ENCODE data around the gene CTNNA1. TPM values are rescaled to one million over a fixed set of nuclear protein-coding genes. Genes with fewer than 3 reads are reported as not detected.

CTNNA1 gene
- total RNA-seq, 2 donors from 2014 or later = 400 to 483 TPM

DNA sequence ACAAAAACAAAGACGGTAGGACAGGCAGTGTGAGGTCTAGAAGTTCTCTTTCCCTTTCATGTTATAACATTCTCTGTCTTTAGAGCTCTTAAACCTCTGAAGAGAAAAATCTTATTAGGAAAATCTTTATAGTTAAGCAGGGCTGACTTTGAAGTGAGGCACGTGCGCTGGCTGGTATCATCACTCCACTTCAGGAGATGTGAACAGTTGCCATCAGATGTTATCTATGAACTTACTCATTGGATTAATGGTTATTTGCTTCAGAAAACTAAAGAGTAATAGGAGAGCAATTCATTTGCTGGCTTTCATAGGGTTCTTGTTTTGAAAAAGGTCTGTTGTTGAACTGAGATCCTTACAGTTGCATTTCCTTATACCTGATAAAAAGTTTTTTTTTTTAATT, 96.2 kb downstream of the CTNNA1 start:
- intact Hi-C loops (cut with DNase I) = no loop called here
- Histone ChIP-seq H3K9me3 (no peaks in the 10 kb centered on the region), H3K27me3 (no peaks in the 10 kb centered on the region), H3K9ac (ENCODE audit: low read depth in 2 of 2, low read length in 2 of 2) (no peak overlapping the region), H3K4me1 (no peaks in the 10 kb centered on the region), H3K27ac (no peak overlapping the region), H3K36me3 (no peaks in the 10 kb centered on the region), H3K4me3 (no peak overlapping the region)
- DNase-seq = no peak
- no peak for TF ChIP-seq CTCF (IDR thresholded peaks at IDR 0.05)

DNA sequence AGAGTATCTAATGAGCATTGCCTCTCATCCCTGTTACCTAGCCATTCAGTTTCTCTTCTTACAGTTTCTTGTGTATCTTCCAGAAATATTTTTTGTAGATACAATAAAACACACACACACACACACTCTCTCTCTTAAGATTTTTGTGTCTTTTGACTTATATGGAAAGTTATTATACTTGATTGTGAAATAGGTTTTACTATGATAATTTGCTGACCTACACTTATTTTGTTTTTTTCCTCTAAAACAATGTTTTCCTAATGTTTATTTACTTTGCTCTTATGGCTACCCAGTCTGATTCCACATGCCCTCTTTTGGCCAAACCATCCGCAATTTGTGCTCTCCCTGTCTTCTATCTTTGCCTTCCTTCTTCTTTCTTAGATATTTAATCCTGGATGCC, 96.7 kb downstream of the CTNNA1 start:
- no peaks in the 10 kb centered on the region for H3K4me1 ChIP-seq
- intact Hi-C loops (cut with DNase I) = no loop called here

DNA sequence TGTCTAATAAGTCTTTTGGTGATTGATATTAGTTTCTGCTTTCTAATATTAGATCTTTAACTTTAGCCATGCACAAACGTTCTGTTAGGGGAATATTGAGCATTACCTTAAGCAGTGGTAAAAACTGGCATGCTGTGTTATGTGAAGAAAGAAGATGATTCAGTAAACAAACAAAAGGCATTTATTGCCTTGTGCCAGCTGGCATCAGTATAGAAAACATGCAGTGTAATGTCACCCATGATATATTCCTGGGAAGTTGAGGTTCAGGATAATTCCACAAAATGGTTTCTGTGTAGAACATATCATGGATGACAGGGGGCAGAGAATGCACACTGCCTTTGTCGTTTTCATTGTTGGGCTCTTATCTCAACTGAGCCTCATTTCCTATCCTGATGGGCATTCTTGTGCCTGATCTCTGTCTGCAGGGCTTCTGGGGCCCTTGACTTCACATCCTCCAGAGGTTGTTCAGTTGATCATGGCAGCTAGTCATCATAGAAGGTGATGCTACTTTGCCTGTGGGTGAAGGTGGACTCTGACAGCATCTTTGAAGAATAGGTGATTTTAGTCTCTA, 97.7 kb downstream of the CTNNA1 start:
- no peak overlapping the region for H3K4me3 ChIP-seq
- H3K9ac ChIP-seq (ENCODE audit: low read depth in 2 of 2, low read length in 2 of 2) = no peak overlapping the region
- no peaks in the 10 kb centered on the region for H3K27me3 ChIP-seq
- H3K9me3 ChIP-seq = no peaks in the 10 kb centered on the region
- no peak overlapping the region for H3K27ac ChIP-seq
- intact Hi-C loops (cut with DNase I) = no loop called here
- no peaks in the 10 kb centered on the region for H3K36me3 ChIP-seq
- DNase-seq = no peak
- TF ChIP-seq CTCF (IDR thresholded peaks at IDR 0.05) = no peak
- H3K4me1 ChIP-seq = no peaks in the 10 kb centered on the region

More for the DNA sequence above, 96.7 kb downstream of the CTNNA1 start:
- no peaks in the 10 kb centered on the region for H3K9me3 ChIP-seq
- no peak overlapping the region for H3K4me3 ChIP-seq
- H3K36me3 ChIP-seq = no peaks in the 10 kb centered on the region
- no peak overlapping the region for H3K9ac ChIP-seq (ENCODE audit: low read depth in 2 of 2, low read length in 2 of 2)
- DNase-seq = no peak
- H3K27me3 ChIP-seq = no peaks in the 10 kb centered on the region
- TF ChIP-seq CTCF (IDR thresholded peaks at IDR 0.05) = no peak
- H3K27ac ChIP-seq = no peak overlapping the region

DNA sequence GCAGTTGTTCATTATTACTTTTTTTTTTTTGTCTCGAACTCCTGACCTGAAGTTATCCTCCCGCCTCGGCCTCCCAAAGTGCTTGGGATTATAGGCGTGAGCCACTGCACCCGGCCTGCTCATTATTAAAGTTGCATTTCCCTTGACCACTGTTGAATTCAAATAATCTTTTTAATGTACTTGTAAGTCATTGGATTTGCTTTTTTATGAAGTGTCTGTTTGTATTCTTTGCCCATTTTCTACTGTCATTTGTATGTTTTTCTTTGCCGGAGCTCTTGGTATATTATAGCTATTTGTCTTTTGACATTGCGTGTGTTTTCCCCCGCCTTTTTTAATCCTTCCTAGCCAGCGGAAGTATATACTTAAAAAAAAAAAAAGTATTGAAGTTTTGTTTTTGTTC, 99.9 kb downstream of the CTNNA1 start:
- H3K9me3 ChIP-seq = no peaks in the 10 kb centered on the region
- DNase-seq = no peak
- no peaks in the 10 kb centered on the region for H3K4me1 ChIP-seq

GRCh38 chr5:138867011-138867410, 113.8 kb downstream of the CTNNA1 start:
- Histone ChIP-seq H3K4me1 (no peaks in the 10 kb centered on the region), H3K9me3 (no peaks in the 10 kb centered on the region), H3K36me3 (no peaks in the 10 kb centered on the region), H3K27ac (no peak overlapping the region), H3K27me3 (no peaks in the 10 kb centered on the region), H3K4me3 (no peak overlapping the region), H3K9ac (ENCODE audit: low read depth in 2 of 2, low read length in 2 of 2) (no peak overlapping the region)
- intact Hi-C loops (cut with DNase I) = no loop called here
- DNase-seq = no peak
- TF ChIP-seq CTCF (IDR thresholded peaks at IDR 0.05) = no peak

More for the DNA sequence above, 99.9 kb downstream of the CTNNA1 start:
- TF ChIP-seq CTCF (IDR thresholded peaks at IDR 0.05) = no peak
- H3K36me3 ChIP-seq = no peaks in the 10 kb centered on the region
- H3K27ac ChIP-seq = no peak overlapping the region
- intact Hi-C loops (cut with DNase I) = no loop called here
- H3K9ac ChIP-seq (ENCODE audit: low read depth in 2 of 2, low read length in 2 of 2) = no peak overlapping the region
- no peaks in the 10 kb centered on the region for H3K27me3 ChIP-seq
- no peak overlapping the region for H3K4me3 ChIP-seq
